Measurements from ENCODE around the gene SNAP91. TPM values are rescaled to one million over a fixed set of nuclear protein-coding genes. Genes with fewer than 3 reads are reported as not detected.

The SNAP91 gene
- total and polyA plus RNA-seq, 2 donors (not counting 3 experiments of a cell fraction or from before 2014, with no cell fraction given) = 1.3 to 1.5 TPM

GRCh38 chr6:83511901-83512681 lies 196.8 kb downstream of the SNAP91 start, which contains the start of gene PRSS35:
Gene PRSS35 (plus strand): TSS chr6:83512534. CDS start chr6:83523442, 10,908 bp downstream.
- H3K27ac ChIP-seq (ENCODE audit: insufficient read depth, low read depth, low read length) = no peak within 1 kb of the TSS
- peak; percentile 48 for FAIRE-seq
- TF ChIP-seq CTCF (IDR thresholded peaks at IDR 0.05; ENCODE audit: extremely low read depth in 1 of 2, insufficient read depth in 1 of 2, low read depth in 1 of 2, low read length in 2 of 2) (peak; percentile 83 to 90), GATA2 (IDR thresholded peaks at IDR 0.05; ENCODE audit: insufficient read depth, insufficient read length, low read depth, low read length) (no peak)
- H3K27me3 ChIP-seq (ENCODE audit: control insufficient read depth in 2 of 2, insufficient read depth in 2 of 2, low read length in 2 of 2) = no peaks in the 10 kb centered on the region
- peaks cover 9% of the 10 kb centered on the region for H3K4me1 ChIP-seq (ENCODE audit: control insufficient read depth, extremely low read depth, insufficient read depth, low read length)
- ChIA-PET CTCF (interaction anchor here (0.6 to 7.0 kb wide), 14 partner anchors 8 to 446 kb away, joined by 3 to 319 read pairs (median 6); partner anchors contain the start of genes DOP1A and UBE3D), POLR2A (interaction anchor here (0.7 kb wide), 2 partner anchors 111 to 445 kb away, joined by 4 to 12 read pairs; no protein-coding TSS in a partner anchor)
- DNase-seq (ENCODE audit: low read depth, low spot score) = peak; percentile 53
- H3K9ac ChIP-seq (replicated peaks; ENCODE audit: extremely low read depth, insufficient read depth, low read length) = no peak within 1 kb of the TSS
- H4K20me1 ChIP-seq (replicated peaks; ENCODE audit: control insufficient read depth, extremely low read depth, insufficient read depth, low read length) = no peaks in the 10 kb centered on the region
- intact Hi-C loops (cut with micrococcal nuclease) = loop anchor here (1.0 to 5.0 kb wide), 5 partner anchors 80 to 1265 kb away; partner anchors contain the start of genes DOP1A, IBTK and ME1
- peak within 1 kb of the TSS; percentile 27 to 75 (median 43) for H3K4me3 ChIP-seq (replicated peaks in 1 of 3; ENCODE audit: insufficient read depth in 1 of 3, low read depth in 1 of 3, low read length in 3 of 3)
- H3K4me2 ChIP-seq (ENCODE audit: insufficient read depth, low read length) = peak within 1 kb of the TSS; percentile 90
- no peaks in the 10 kb centered on the region for H3K9me3 ChIP-seq (replicated peaks; ENCODE audit: control insufficient read depth, insufficient read depth, low read length)
- no peaks in the 10 kb centered on the region for H3K36me3 ChIP-seq (ENCODE audit: control insufficient read depth in 2 of 2, extremely low read depth in 1 of 2, insufficient read depth in 2 of 2, low read length in 2 of 2)
- no peaks in the 10 kb centered on the region for H3K9me1 ChIP-seq (replicated peaks; ENCODE audit: control insufficient read depth, extremely low read depth, insufficient read depth, low read length)
- BruUV-seq (replicated peaks) = no TSS peak
- H2AFZ ChIP-seq (ENCODE audit: low read depth, low read length) = peak within 1 kb of the TSS; percentile 99
- dilution Hi-C loops (cut with MboI; ENCODE audit: extremely low pct_ligation_motif_present, low sequenced_read_pairs) = loop anchor here (25.0 kb wide), 2 partner anchors 300 to 425 kb away; no protein-coding TSS in a partner anchor
- H3K79me2 ChIP-seq (ENCODE audit: control insufficient read depth, insufficient read depth, low read length) = no peaks in the 10 kb centered on the region
